ENCODE data around the gene CARD19.

- TF ChIP-seq, protein P1, sequence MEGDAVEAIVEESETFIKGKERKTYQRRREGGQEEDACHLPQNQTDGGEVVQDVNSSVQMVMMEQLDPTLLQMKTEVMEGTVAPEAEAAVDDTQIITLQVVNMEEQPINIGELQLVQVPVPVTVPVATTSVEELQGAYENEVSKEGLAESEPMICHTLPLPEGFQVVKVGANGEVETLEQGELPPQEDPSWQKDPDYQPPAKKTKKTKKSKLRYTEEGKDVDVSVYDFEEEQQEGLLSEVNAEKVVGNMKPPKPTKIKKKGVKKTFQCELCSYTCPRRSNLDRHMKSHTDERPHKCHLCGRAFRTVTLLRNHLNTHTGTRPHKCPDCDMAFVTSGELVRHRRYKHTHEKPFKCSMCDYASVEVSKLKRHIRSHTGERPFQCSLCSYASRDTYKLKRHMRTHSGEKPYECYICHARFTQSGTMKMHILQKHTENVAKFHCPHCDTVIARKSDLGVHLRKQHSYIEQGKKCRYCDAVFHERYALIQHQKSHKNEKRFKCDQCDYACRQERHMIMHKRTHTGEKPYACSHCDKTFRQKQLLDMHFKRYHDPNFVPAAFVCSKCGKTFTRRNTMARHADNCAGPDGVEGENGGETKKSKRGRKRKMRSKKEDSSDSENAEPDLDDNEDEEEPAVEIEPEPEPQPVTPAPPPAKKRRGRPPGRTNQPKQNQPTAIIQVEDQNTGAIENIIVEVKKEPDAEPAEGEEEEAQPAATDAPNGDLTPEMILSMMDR (IDR thresholded peaks at IDR 0.05), result no peak
- no peak for TF ChIP-seq POLR2A (IDR thresholded peaks at IDR 0.05)
These were observed 11.8 kb downstream of the CARD19 start for GRCh38 chr9:93107825-93108161.
